Right atrium auricular region (tissue), 2 donors: Measurements from ENCODE around the gene MCF2L2. TPM values are rescaled to one million over a fixed set of nuclear protein-coding genes. Genes with fewer than 3 reads are reported as not detected.

Source experiments
- DNase-seq: peaks from one replicate; pipeline ENCODE4 v3.0.0-alpha.2; 2019; ENCODE audit warnings: low spot score
- H3K27ac ChIP-seq, 2 donors: fragments of 200-600 bp; sonication (generic); 1 replicate in 1 of 2; 2 replicates in 1 of 2; pipeline ENCODE4 v1.5.1; 2016 to 2019
- H3K27me3 ChIP-seq, 2 donors: fragments of 200-600 bp; sonication (generic); one replicate each; pipeline versions ENCODE4 v1.5.1 to v1.6.0; 2017 to 2019
- H3K36me3 ChIP-seq: fragments of 200-600 bp; sonication (generic); one replicate; pipeline ENCODE4 v1.5.1; 2016
- H3K4me1 ChIP-seq, 2 donors: fragments of 200-600 bp; sonication (generic); one replicate each; pipeline versions ENCODE4 v1.5.1 to v1.6.0; 2017 to 2019
- H3K4me3 ChIP-seq, 2 donors: fragments of 200-600 bp; sonication (generic); 1 replicate in 1 of 2; 2 replicates in 1 of 2; pipeline ENCODE4 v1.5.1; 2017 to 2019; ENCODE audit warnings: mild to moderate bottlenecking in 1 of 2, moderate library complexity in 1 of 2
- H3K9me3 ChIP-seq, 2 donors: fragments of 200-600 bp; sonication (generic); one replicate each; pipeline ENCODE4 v1.5.1; 2019
- total RNA-seq, 2 donors: library from RNA; depleted of rRNA; stranded (reverse); fragments of >200 nt; gene quantifications; one replicate each; pipeline ENCODE4 v1.1.0, GENCODE V29; 2016
- TF ChIP-seq, protein P1 (sequence below), 2 donors: fragments of 200-600 bp; sonication (generic); IDR thresholded peaks; one replicate each; pipeline ENCODE4 v1.5.1; 2019; ENCODE audit warnings: antibody characterized with exemption in 2 of 2

MCF2L2 gene
- total RNA-seq, 2 donors from 2014 or later: 0.08 TPM; not detected in 1

DNA sequence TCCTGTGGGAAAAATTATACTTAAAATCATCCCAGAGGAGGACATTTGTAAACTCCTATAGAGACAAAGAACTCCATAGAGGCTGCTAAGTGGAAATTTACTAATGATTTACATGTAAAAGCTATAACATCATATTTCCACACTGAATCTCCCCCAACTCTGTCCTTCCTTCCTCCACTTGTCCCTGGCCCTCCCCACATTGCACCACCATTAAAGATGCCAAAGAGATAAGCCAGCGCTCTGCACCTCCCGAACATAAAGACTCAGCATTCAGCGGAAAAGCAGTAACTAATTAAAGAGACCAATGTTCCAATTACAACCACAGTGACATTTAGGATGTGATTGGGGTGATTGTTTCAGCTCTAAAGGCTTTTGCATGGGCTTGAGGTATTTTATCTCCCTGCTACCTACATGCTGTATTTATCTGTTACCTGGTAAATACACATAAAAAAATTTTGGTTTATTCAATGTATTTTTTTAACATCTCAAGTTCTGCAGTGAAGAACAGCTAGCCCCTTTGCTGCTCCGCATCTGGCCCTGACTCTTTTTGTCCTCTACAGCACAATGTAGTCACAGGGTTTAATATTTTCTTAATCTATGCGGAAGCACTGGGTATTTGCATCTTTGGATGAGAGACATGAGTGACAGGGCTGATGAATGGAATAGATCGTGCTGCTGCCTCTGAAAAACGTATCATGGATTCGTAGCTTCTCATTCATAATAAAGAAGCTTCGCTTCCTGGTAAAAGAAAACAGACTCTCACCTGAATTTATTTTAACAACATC, 210.7 kb downstream of the MCF2L2 start:
- no peaks in the 10 kb centered on the region for H3K27me3 ChIP-seq
- H3K4me3 ChIP-seq: no peak overlapping the region

DNA sequence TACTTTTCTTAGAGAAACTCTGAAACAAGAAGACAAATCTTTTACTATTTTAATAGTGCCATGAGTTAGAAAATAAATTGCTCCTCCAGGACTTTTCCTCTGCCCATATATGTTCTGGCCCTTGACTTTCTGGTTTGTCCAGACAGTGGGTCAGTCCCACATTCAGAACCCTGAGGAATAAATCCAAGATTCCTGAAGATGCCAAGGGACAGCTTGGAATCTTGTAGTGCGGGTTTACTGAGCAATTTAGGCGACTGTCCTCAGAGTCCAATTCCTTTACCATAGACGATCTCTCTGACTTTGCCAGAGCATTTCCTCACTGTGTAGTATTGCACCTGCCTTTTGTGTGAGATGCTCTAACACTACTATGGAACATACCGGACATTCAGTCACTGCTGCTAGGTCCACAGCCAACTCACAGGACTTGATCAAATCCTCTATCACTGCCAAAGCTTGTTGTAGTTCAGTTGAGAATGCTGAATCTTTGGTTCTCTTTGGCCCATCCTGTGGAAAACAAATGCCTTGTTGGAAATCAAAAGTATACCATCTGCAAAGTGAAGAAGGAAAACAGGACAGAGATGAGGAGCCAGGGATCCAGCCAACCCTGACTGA, 212.7 kb downstream of the MCF2L2 start:
- no peak overlapping the region for H3K27ac ChIP-seq
- H3K36me3 ChIP-seq: no peaks in the 10 kb centered on the region
- TF ChIP-seq, protein P1, sequence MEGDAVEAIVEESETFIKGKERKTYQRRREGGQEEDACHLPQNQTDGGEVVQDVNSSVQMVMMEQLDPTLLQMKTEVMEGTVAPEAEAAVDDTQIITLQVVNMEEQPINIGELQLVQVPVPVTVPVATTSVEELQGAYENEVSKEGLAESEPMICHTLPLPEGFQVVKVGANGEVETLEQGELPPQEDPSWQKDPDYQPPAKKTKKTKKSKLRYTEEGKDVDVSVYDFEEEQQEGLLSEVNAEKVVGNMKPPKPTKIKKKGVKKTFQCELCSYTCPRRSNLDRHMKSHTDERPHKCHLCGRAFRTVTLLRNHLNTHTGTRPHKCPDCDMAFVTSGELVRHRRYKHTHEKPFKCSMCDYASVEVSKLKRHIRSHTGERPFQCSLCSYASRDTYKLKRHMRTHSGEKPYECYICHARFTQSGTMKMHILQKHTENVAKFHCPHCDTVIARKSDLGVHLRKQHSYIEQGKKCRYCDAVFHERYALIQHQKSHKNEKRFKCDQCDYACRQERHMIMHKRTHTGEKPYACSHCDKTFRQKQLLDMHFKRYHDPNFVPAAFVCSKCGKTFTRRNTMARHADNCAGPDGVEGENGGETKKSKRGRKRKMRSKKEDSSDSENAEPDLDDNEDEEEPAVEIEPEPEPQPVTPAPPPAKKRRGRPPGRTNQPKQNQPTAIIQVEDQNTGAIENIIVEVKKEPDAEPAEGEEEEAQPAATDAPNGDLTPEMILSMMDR (IDR thresholded peaks at IDR 0.05): no peak
- H3K4me3 ChIP-seq: no peak overlapping the region
- DNase-seq: no peak
- H3K4me1 ChIP-seq: peaks cover 0 to 8% of the 10 kb centered on the region in 2 donors
- no peaks in the 10 kb centered on the region for H3K27me3 ChIP-seq
- H3K9me3 ChIP-seq: no peaks in the 10 kb centered on the region

More for the DNA sequence above, 210.7 kb downstream of the MCF2L2 start:
- TF ChIP-seq, protein P1 (IDR thresholded peaks at IDR 0.05): no peak
- no peak overlapping the region for H3K27ac ChIP-seq
- H3K9me3 ChIP-seq: no peaks in the 10 kb centered on the region
- H3K4me1 ChIP-seq: no peaks in the 10 kb centered on the region
- no peak for DNase-seq
- no peaks in the 10 kb centered on the region for H3K36me3 ChIP-seq

- H3K9me3 ChIP-seq: no peaks in the 10 kb centered on the region
- TF ChIP-seq, protein P1 (IDR thresholded peaks at IDR 0.05): no peak
Observed at GRCh38 chr3:183214277-183214612, 214.2 kb downstream of the MCF2L2 start.

DNA sequence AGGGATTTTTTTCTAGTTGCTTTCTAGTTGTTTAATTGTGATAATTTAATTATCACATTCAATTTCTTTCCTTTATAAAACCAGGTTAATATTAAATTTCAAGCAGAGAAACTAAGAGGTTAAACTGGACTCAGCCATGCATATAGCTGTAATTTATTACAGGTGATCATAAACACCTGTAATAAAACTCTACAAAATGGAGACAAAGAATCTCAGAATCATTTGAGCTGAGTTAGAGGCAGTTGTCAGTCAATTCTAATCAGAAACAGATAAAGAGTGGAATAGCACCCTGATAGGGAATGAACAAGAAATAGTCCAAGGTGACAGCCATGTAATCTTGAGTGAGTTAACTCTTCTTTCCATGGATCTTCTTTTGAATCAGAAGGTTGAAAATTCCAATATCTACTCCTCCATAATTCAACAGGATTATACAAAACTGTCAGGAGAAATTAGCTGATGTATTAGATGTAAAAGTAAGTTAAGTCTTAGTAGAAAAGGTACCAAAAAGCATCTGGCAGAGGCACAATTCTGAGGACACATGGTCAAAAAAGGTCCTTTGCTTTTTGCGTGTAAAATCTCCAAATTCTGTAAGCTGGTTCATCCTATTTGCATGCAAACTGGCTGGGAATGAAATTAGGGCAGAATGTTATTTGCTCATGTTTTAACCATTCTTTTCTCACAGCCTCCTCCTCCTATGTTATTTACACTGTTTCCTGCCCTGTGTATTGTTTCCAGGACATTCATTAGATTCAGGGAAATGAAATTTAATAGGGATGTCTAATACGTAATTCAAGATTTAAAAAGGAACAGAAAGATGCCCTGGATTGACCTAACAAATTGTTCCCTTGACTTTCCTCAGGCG, 214.8 kb downstream of the MCF2L2 start:
- DNase-seq: no peak
- Histone ChIP-seq H3K9me3 (no peaks in the 10 kb centered on the region), H3K4me1 (peaks cover 0 to 8% of the 10 kb centered on the region in 2 donors), H3K36me3 (no peaks in the 10 kb centered on the region), H3K27me3 (no peaks in the 10 kb centered on the region), H3K4me3 (no peak overlapping the region), H3K27ac (no peak overlapping the region)
- TF ChIP-seq, protein P1 (IDR thresholded peaks at IDR 0.05): no peak

More at GRCh38 chr3:183214277-183214612, 214.2 kb downstream of the MCF2L2 start:
- Histone ChIP-seq H3K27ac (no peak overlapping the region), H3K36me3 (no peaks in the 10 kb centered on the region), H3K4me3 (no peak overlapping the region), H3K4me1 (peaks cover 0 to 8% of the 10 kb centered on the region in 2 donors), H3K27me3 (no peaks in the 10 kb centered on the region)
- DNase-seq: no peak

- Histone ChIP-seq H3K27ac (peak overlapping the region in 1 of 2 donors; percentile 8), H3K36me3 (no peaks in the 10 kb centered on the region), H3K9me3 (no peaks in the 10 kb centered on the region), H3K4me3 (no peak overlapping the region), H3K27me3 (no peaks in the 10 kb centered on the region), H3K4me1 (peaks cover 0 to 8% of the 10 kb centered on the region in 2 donors)
- TF ChIP-seq, protein P1 (IDR thresholded peaks at IDR 0.05): no peak
- DNase-seq: no peak
Observed at GRCh38 chr3:183212565-183212964, 215.9 kb downstream of the MCF2L2 start.
